ENCODE results near the gene SLC9A4.

The SLC9A4 gene

GRCh38 chr2:102502576-102502975 is 29.6 kb downstream of the SLC9A4 start:
- DNase-seq: no peak

GRCh38 chr2:102504833-102505232 is 31.8 kb downstream of the SLC9A4 start:
- no peak for DNase-seq

GRCh38 chr2:102505290-102505689 is 32.3 kb downstream of the SLC9A4 start:
- no peak for DNase-seq

- no peak for DNase-seq
Measured at GRCh38 chr2:102506743-102507142, 33.7 kb downstream of the SLC9A4 start.

- no peak for DNase-seq
Measured at GRCh38 chr2:102508863-102509262, 35.8 kb downstream of the SLC9A4 start.

GRCh38 chr2:102509749-102510148 is 36.7 kb downstream of the SLC9A4 start:
- DNase-seq: no peak

- no peak for DNase-seq
Measured at GRCh38 chr2:102510791-102511575, 38.0 kb downstream of the SLC9A4 start.

GRCh38 chr2:102512161-102512560 is 39.1 kb downstream of the SLC9A4 start:
- no peak for DNase-seq

GRCh38 chr2:102513355-102513939 is 40.4 kb downstream of the SLC9A4 start:
- no peak for DNase-seq

GRCh38 chr2:102514061-102514785 is 41.2 kb downstream of the SLC9A4 start:
- DNase-seq: peak; percentile 86

GRCh38 chr2:102515851-102516250 is 42.8 kb downstream of the SLC9A4 start:
- DNase-seq: no peak

GRCh38 chr2:102518170-102518569 is 45.1 kb downstream of the SLC9A4 start:
- DNase-seq: no peak

GRCh38 chr2:102520009-102520408 is 47.0 kb downstream of the SLC9A4 start:
- peak; percentile 30 for DNase-seq

GRCh38 chr2:102520801-102521200 is 47.8 kb downstream of the SLC9A4 start:
- no peak for DNase-seq

GRCh38 chr2:102522162-102522561 is 49.1 kb downstream of the SLC9A4 start:
- no peak for DNase-seq

- DNase-seq: no peak
Measured at GRCh38 chr2:102522890-102523289, 49.9 kb downstream of the SLC9A4 start.

GRCh38 chr2:102523651-102524050 is 50.6 kb downstream of the SLC9A4 start:
- no peak for DNase-seq

GRCh38 chr2:102527086-102527485 is 54.1 kb downstream of the SLC9A4 start:
- DNase-seq: no peak

- no peak for DNase-seq
Measured at GRCh38 chr2:102538491-102538890, 65.5 kb downstream of the SLC9A4 start.

- DNase-seq: no peak
Measured at GRCh38 chr2:102540882-102541281, 67.9 kb downstream of the SLC9A4 start.

- no peak for DNase-seq
Measured at GRCh38 chr2:102544182-102544581, 71.2 kb downstream of the SLC9A4 start.

GRCh38 chr2:102547462-102547861 is 74.4 kb downstream of the SLC9A4 start:
- no peak for DNase-seq

GRCh38 chr2:102549027-102549426 is 76.0 kb downstream of the SLC9A4 start:
- no peak for DNase-seq

- no peak for DNase-seq
Measured at GRCh38 chr2:102550151-102550550, 77.1 kb downstream of the SLC9A4 start.

Data from HCEC 1CT (cell line).